ENCODE data around the gene NXNL1. TPM values are rescaled to one million over a fixed set of nuclear protein-coding genes. Genes with fewer than 3 reads are reported as not detected.

NXNL1 gene
- total and polyA plus RNA-seq, 2 donors (not counting 3 experiments of a cell fraction or from before 2014, with no cell fraction given), result not detected

- no TSS peak for BruUV-seq (replicated peaks)
- peak within 1 kb of the TSS; percentile 49 for H3K9ac ChIP-seq (replicated peaks; ENCODE audit: extremely low read depth, insufficient read depth, low read length)
- peak within 1 kb of the TSS; percentile 60 to 72 (median 61) for H3K4me3 ChIP-seq (replicated peaks in 1 of 3; ENCODE audit: insufficient read depth in 1 of 3, low read depth in 1 of 3, low read length in 3 of 3)
- DNase-seq (ENCODE audit: low read depth, low spot score) (peak; percentile 99), FAIRE-seq (peak; percentile 99)
- dilution Hi-C loops (cut with MboI; ENCODE audit: extremely low pct_ligation_motif_present, low sequenced_read_pairs), result no loop called here
- peak; percentile 38 for TF ChIP-seq POLR2A (IDR thresholded peaks at IDR 0.05; ENCODE audit: low read depth, low read length)
- TF ChIP-seq POLR2AphosphoS5 (IDR thresholded peaks at IDR 0.05; ENCODE audit: insufficient read depth, low read depth, low read length), result peak; percentile 60
- no peak for TF ChIP-seq GATA2 (IDR thresholded peaks at IDR 0.05; ENCODE audit: insufficient read depth, insufficient read length, low read depth, low read length)
- H3K9me1 ChIP-seq (replicated peaks; ENCODE audit: control insufficient read depth, extremely low read depth, insufficient read depth, low read length), result no peaks in the 10 kb centered on the region
- H3K9me3 ChIP-seq (replicated peaks; ENCODE audit: control insufficient read depth, insufficient read depth, low read length), result no peaks in the 10 kb centered on the region
- peaks cover 11% of the 10 kb centered on the region for H3K4me1 ChIP-seq (ENCODE audit: control insufficient read depth, extremely low read depth, insufficient read depth, low read length)
- no peaks in the 10 kb centered on the region for H3K36me3 ChIP-seq (ENCODE audit: control insufficient read depth in 2 of 2, extremely low read depth in 1 of 2, insufficient read depth in 2 of 2, low read length in 2 of 2)
- peak within 1 kb of the TSS; percentile 16 for H3K27ac ChIP-seq (ENCODE audit: insufficient read depth, low read depth, low read length)
- H3K79me2 ChIP-seq (ENCODE audit: control insufficient read depth, insufficient read depth, low read length), result no peaks in the 10 kb centered on the region
- intact Hi-C loops (cut with micrococcal nuclease), result loop anchor here (2.0 kb wide), 2 partner anchors 19 to 51 kb away; no protein-coding TSS in a partner anchor
- no peaks in the 10 kb centered on the region for H3K27me3 ChIP-seq (ENCODE audit: control insufficient read depth in 2 of 2, insufficient read depth in 2 of 2, low read length in 2 of 2)
- ChIA-PET CTCF (interaction anchor here (0.6 to 2.7 kb wide), 6 partner anchors 26 to 296 kb away, joined by 3 to 13 read pairs (median 3); partner anchors contain the start of gene MVB12A), POLR2A (interaction anchor here (0.6 kb wide), 1 partner anchor 15 kb away, joined by 5 read pairs; no protein-coding TSS in a partner anchor)
- H4K20me1 ChIP-seq (replicated peaks; ENCODE audit: control insufficient read depth, extremely low read depth, insufficient read depth, low read length), result no peaks in the 10 kb centered on the region
- H2AFZ ChIP-seq (ENCODE audit: low read depth, low read length), result peak within 1 kb of the TSS; percentile 100
- H3K4me2 ChIP-seq (ENCODE audit: insufficient read depth, low read length), result peak within 1 kb of the TSS; percentile 76
Observed at GRCh38 chr19:17470068-17470841, 9.5 kb upstream of the NXNL1 start, which contains the start of gene SLC27A1. Gene SLC27A1, plus strand, starts transcription at chr19:17470524. Its CDS starts 17 bp downstream, at chr19:17470541.

GRCh38 chr19:17469481-17470067 is 8.8 kb upstream of the NXNL1 start:
- no TSS peak for BruUV-seq (replicated peaks)
- ChIA-PET POLR2A (interaction anchor here (1.1 kb wide), 1 partner anchor 57 kb away, joined by 3 read pairs; no protein-coding TSS in a partner anchor), CTCF (interaction anchor here (0.6 to 2.7 kb wide), 3 partner anchors 27 to 175 kb away, joined by 3 to 13 read pairs (median 3); no protein-coding TSS in a partner anchor)
- Histone ChIP-seq H3K4me2 (ENCODE audit: insufficient read depth, low read length) (peak overlapping the region; percentile 76), H4K20me1 (replicated peaks; ENCODE audit: control insufficient read depth, extremely low read depth, insufficient read depth, low read length) (no peaks in the 10 kb centered on the region), H3K9me1 (replicated peaks; ENCODE audit: control insufficient read depth, extremely low read depth, insufficient read depth, low read length) (no peaks in the 10 kb centered on the region), H3K9me3 (replicated peaks; ENCODE audit: control insufficient read depth, insufficient read depth, low read length) (no peaks in the 10 kb centered on the region), H3K4me1 (ENCODE audit: control insufficient read depth, extremely low read depth, insufficient read depth, low read length) (peaks cover 11% of the 10 kb centered on the region), H3K36me3 (ENCODE audit: control insufficient read depth in 2 of 2, extremely low read depth in 1 of 2, insufficient read depth in 2 of 2, low read length in 2 of 2) (no peaks in the 10 kb centered on the region), H3K9ac (replicated peaks; ENCODE audit: extremely low read depth, insufficient read depth, low read length) (peak overlapping the region; percentile 8), H2AFZ (ENCODE audit: low read depth, low read length) (peak overlapping the region; percentile 100), H3K27ac (ENCODE audit: insufficient read depth, low read depth, low read length) (peak overlapping the region; percentile 16), H3K79me2 (ENCODE audit: control insufficient read depth, insufficient read depth, low read length) (no peaks in the 10 kb centered on the region), H3K4me3 (replicated peaks in 1 of 3; ENCODE audit: insufficient read depth in 1 of 3, low read depth in 1 of 3, low read length in 3 of 3) (peak overlapping the region; percentile 49 to 72 (median 51)), H3K27me3 (ENCODE audit: control insufficient read depth in 2 of 2, insufficient read depth in 2 of 2, low read length in 2 of 2) (no peaks in the 10 kb centered on the region)
- dilution Hi-C loops (cut with MboI; ENCODE audit: extremely low pct_ligation_motif_present, low sequenced_read_pairs) (no loop called here), intact Hi-C loops (cut with micrococcal nuclease) (loop anchor here (2.0 kb wide), 2 partner anchors 19 to 51 kb away; no protein-coding TSS in a partner anchor)
- peak; percentile 77 for DNase-seq (ENCODE audit: low read depth, low spot score)
- no peak for FAIRE-seq
- no peak for TF ChIP-seq POLR2AphosphoS5 (IDR thresholded peaks at IDR 0.05; ENCODE audit: insufficient read depth, low read depth, low read length)
- TF ChIP-seq MAX (IDR thresholded peaks at IDR 0.05; ENCODE audit: insufficient read depth, insufficient read length), result peak; percentile 45
